Measurements from ENCODE around the gene SPEF2.

DNA sequence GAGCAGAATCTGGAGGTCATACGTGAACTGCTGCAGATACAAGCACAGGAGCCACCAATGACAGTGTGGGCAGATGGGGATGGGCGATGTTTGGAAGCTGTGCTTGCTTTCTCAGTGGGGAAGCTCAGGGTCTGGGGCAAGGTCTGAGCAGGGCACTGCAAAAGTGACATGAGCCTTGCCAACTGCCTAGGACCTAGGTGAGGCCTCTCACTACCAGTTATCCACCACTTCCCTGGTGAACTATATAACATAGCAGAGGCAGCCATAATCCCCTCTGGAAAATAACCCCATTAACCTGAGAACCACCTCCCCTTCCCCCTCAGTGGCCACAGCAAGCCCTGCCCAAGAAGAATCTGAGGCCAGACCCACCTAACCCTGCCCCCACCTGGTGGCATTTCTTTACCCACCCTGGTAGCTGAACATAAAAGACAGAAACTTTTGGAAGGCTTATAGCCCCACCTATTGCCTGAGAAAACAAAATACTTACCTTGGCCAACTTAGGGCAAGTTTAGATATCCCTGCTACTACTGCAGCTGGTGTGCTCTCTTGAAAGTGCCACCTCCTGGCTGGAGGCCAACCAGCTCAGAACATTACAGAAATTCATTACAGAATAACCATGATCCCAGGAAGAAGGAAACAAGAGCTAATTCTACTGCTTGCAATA lies 18.8 kb upstream of the SPEF2 start:
- TF ChIP-seq CTCF (IDR thresholded peaks at IDR 0.05) (no peak), POLR2A (IDR thresholded peaks at IDR 0.05) (no peak), EP300 (IDR thresholded peaks at IDR 0.05) (no peak), POLR2AphosphoS5 (IDR thresholded peaks at IDR 0.05) (no peak)

Data from suprapubic skin (tissue), 4 donors.